Activated T-helper 9 cell treated with anti-CD3 and anti-CD28 coated beads, Interleukin-2, amount 50 U/mL, for 16 hours (primary cell): ENCODE measurements around the gene CNTN4.

Experiments
- DNase-seq: peaks from one replicate; pipeline ENCODE4 v3.0.0-alpha.2; 2020; ENCODE audit warnings: low read depth

CNTN4 gene

GRCh38 chr3:2856138-2857133 lies 757.8 kb downstream of the CNTN4 start:
- DNase-seq: no peak

- DNase-seq: no peak
Measured at GRCh38 chr3:2860626-2861025, 762.0 kb downstream of the CNTN4 start.

- DNase-seq: no peak
Measured at GRCh38 chr3:2861120-2861519, 762.5 kb downstream of the CNTN4 start.

- no peak for DNase-seq
Measured at GRCh38 chr3:2861920-2862319, 763.3 kb downstream of the CNTN4 start.

GRCh38 chr3:2862366-2862765 lies 763.7 kb downstream of the CNTN4 start:
- DNase-seq: no peak

- DNase-seq: no peak
Measured at GRCh38 chr3:2863127-2863526, 764.5 kb downstream of the CNTN4 start.

GRCh38 chr3:2869905-2870304 lies 771.2 kb downstream of the CNTN4 start:
- no peak for DNase-seq

GRCh38 chr3:2870724-2871333 lies 772.2 kb downstream of the CNTN4 start:
- DNase-seq: no peak

GRCh38 chr3:2872884-2873283 lies 774.2 kb downstream of the CNTN4 start:
- no peak for DNase-seq

- DNase-seq: no peak
Measured at GRCh38 chr3:2873986-2874385, 775.3 kb downstream of the CNTN4 start.

GRCh38 chr3:2875699-2876098 lies 777.0 kb downstream of the CNTN4 start:
- DNase-seq: no peak

GRCh38 chr3:2876362-2876761 lies 777.7 kb downstream of the CNTN4 start:
- DNase-seq: no peak

GRCh38 chr3:2879023-2879422 lies 780.4 kb downstream of the CNTN4 start:
- no peak for DNase-seq

- no peak for DNase-seq
Measured at GRCh38 chr3:2879587-2879986, 780.9 kb downstream of the CNTN4 start.

GRCh38 chr3:2880218-2880756 lies 781.6 kb downstream of the CNTN4 start:
- no peak for DNase-seq

- no peak for DNase-seq
Measured at GRCh38 chr3:2883283-2883682, 784.6 kb downstream of the CNTN4 start.

GRCh38 chr3:2888592-2888991 lies 789.9 kb downstream of the CNTN4 start:
- no peak for DNase-seq

GRCh38 chr3:2889736-2890135 lies 791.1 kb downstream of the CNTN4 start:
- DNase-seq: no peak

- no peak for DNase-seq
Measured at GRCh38 chr3:2896308-2896939, 797.8 kb downstream of the CNTN4 start.

GRCh38 chr3:2897821-2898220 lies 799.2 kb downstream of the CNTN4 start:
- DNase-seq: no peak

- DNase-seq: no peak
Measured at GRCh38 chr3:2898591-2899353, 800.1 kb downstream of the CNTN4 start.

- DNase-seq: no peak
Measured at GRCh38 chr3:2904054-2904453, 805.4 kb downstream of the CNTN4 start.
